ENCODE results near the gene ARRDC3.

DNA sequence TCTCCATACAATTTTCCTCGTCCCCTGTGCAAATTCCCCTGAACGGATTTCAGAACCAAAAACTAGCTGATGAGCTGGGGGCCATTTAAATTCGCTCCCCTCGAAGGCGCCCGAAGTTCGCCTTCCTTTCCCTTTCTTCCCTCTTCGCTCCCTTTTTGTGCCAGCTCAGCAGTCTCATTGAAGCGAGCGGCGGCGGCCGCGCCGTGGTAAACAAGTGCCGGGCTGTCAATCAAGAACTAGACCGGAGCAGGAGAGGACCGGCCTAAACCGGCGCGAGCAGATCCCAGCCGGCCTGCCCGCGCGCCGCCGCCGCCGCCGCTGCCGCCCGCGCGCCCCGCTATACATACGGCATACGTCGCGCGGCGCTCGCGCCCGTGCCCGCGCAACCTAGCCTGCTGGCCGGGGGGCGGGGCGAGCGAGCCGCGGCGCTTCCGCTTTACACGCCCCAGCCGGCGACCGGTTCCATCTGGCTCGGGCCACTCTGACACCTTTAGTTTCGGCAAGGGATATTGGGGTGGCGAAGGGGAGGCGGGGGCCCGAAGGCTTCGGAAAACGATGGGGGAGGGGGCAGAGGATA, 3.1 kb downstream of the ARRDC3 start:
- no peak for TF ChIP-seq CTCF (IDR thresholded peaks at IDR 0.05)
- peak; percentile 64 to 89 for TF ChIP-seq POLR2A (IDR thresholded peaks at IDR 0.05)
